Esophagus mucosa (tissue), 1 donor: Measurements from ENCODE around the gene DCK. TPM values are rescaled to one million over a fixed set of nuclear protein-coding genes. Genes with fewer than 3 reads are reported as not detected.
"Not testable (repeated sequence)": the region's sequence is repeated elsewhere in the genome, so short reads cannot be mapped to it uniquely, and the experiment has no call there.

Source experiments
- ATAC-seq: fragments of 200-7000 bp; cut with Tn5 transposase; one replicate; pipeline ENCODE4 v1.9.1; 2020
- total RNA-seq: library from RNA; stranded (reverse); gene quantifications from one replicate; pipeline ENCODE4 v1.2.4, GENCODE V29; 2023
- donor health status: DM: yes; HTN: yes; CAD: no.

DCK gene
- total RNA-seq, 1 donor from 2014 or later, result 9.5 TPM

DNA sequence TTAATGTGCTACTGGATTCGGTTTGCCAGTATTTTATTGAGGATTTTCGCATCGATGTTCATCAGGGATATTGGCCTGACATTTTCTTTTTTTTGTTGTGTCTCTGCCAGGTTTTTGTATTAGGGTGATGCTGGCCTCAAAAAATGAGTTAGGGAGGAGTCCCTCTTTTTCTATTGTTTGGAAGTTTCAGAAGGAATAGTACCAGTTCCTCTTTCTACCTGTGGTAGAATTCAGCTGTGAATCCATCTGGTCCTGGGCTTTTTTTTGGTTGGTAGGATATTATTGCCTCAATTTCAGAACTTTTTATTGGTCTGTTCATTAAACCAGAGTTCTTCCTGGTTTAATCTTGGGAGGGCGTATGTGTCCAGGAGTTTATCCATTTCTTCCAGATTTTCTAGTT, 7.9 kb downstream of the DCK start:
- not testable (repeated sequence) for ATAC-seq

DNA sequence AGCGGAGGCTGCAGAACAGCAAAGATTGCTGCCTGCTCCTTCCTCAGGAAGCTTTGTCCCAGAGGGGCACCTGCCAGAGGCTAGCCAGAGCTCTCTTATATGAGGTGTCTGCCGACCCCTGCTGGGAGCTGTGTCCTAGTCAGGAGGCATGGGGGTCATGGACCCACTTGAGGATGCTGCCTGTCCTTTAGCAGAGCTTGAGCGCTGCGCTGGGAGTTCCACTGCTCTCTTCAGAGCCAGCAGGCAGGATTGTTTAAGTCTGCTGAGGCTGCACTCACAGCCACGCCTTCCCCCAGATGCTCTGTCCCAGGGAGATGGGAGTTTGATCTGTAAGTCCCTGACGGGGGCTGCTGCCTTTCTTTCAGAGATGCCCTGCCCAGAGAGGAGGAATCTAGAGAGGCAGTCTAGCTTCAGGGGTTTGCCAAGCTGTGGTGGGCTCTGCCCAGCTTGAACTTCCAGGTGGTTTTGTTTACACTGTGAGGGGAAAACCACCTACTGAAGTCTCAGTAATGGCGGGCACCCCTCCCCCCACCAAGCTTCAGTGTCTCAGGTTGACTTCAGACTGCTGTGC, 10.9 kb downstream of the DCK start:
- no peak for ATAC-seq

DNA sequence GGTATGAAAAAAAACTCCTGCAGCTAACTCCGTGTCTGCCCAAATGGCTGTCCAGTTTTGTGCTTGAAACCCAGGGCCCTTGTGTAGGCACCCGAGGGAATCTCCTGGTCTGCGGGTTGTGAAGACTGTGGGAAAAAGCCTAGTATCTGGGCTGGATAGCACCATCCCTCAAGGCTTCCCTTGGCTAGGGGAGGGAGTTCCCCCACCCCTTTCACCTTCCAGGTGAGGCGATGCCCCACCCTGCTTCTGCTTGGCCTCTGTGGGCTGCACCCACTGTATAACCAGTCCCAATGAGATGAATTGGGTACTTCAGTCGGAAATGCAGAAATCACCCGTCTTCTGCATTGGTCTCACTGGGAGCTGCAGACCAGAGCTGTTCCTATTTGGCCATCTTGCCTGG, 11.6 kb downstream of the DCK start:
- ATAC-seq, result not testable (repeated sequence)

DNA sequence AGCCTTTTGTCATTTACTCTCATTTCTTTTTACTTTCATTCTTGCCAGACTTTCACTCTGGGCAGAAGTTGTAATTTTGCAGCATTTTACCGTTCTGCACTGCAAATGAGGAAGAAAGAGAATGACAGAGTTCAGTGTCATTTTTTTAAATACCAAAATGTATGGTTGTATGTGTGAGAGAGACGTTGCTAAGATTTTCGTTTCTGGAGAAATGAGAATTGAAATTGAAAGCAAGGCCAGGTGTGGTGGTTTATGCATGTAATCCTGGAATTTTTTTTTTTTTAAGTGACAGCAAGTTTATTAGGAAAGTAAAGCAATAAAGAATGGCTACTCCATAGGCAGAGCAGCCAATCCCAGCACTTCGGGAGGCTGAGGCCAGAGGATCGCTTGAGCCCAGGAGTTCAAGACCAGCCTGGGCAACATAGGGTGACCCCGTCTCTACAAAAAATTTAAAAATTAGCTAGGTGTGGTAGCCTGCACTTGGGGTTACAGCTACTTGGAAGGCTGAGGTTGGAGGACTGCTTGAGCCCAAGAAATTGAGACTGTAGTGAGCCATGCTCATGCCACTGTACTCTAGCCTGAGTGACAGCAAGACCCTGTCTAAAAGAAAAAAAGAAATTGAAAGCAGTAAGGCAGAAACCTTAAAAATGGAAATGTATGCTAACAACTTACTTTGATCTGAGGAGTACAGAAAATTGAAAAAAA, 12.9 kb downstream of the DCK start:
- no peak for ATAC-seq

DNA sequence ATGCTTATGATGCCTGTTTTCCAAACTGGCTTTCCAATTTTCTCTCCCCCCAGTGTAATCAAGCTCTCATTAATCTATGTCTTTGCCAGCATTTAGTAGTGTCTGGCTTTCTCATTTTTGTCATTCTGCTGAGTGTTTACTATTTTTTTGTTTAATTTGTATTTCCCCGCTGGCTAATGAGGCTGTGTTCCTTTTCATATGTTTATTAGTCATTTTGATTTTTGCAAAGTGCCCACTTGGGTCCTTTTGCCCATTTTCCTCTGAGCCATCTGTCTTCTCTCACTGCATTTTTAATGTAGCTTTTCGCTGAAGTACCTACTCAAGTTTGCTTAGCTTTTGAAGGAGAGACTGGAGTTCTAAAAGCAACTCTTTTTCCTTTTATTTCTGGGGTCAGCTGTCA, 14.7 kb downstream of the DCK start:
- no peak for ATAC-seq

DNA sequence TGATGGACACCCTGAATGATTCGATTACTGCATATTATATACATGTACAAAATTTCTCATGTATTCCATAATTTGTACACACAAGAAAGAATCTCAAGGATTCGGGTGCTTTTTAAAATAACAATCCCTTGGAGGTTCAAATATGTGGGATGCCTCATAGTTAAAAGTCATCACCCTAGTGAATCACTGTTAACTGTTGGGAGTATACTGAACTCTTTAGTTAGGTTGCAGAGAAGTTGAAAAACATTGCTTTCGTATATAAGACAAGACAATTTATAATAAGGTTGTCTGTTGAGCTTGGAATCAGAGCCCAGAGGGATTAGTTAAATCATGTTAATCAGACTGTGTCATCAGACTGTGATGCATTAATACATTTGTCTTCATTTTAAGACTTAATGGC, 15.6 kb downstream of the DCK start:
- no peak for ATAC-seq

DNA sequence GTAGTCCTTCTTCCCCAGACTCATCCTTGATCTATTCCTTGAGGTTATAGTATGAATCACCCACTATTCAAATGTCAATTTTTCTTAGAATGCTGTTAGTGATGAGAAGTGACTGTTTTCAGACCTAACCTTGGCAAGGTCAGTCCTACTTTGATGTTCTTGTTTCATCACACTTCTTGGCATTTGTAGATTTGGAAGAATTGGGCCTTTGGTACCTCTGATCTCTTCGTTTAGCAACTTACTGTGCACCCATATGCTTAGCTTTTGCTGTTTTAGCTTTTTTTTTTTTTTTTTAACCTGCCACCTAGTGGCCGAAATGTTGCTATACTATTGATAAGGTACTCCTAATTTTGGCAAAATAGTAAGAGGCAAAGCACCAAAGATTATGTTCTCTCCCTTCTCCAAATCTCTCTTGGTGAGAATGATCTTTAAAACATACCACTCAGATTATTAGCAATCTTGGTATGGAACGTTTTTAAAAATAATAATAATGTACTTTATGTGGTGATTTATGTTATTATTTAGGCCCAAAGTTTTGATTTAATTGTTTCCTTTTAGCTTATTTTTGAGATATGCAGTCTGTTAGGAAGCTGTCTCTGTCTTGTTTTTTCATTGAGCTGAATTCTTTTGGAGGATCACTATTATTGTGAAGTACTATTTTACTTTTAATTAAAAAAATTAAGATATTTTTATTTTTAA, 16.6 kb downstream of the DCK start:
- peak; percentile 46 for ATAC-seq

DNA sequence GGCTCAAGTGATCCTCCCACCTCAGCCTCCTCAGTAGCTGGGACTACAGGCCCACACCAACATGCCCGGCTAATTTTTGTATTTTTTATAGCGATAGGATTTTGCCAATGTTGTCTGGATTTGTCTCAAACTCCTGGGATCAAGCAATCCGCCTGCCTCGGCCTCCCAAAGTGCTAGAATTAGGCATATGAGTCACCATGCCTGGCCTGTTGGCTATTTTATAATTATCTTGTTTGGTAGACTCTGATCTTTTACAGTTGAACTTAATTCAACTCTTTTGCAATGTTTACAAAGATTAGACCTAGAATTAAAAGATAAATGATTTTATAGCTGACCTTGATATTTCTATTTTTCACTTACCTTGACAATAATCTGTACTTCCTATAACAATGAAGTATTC, 18.0 kb downstream of the DCK start:
- no peak for ATAC-seq

DNA sequence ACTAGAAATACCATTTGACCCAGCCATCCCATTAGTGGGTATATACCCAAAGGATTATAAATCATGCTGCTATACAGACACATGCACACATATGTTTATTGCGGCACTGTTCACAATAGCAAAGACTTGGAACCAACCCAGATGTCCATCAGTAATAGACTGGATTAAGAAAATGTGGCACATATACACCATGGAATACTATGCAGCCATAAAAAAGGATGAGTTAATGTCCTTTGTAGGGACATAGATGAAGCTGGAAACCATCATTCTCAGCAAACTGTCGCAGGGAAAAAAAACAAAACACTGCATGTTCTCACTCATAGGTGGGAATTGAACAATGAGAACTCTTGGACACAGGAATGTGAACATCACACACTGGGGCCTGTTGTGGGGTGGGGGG, 23.9 kb downstream of the DCK start:
- not testable (repeated sequence) for ATAC-seq

DNA sequence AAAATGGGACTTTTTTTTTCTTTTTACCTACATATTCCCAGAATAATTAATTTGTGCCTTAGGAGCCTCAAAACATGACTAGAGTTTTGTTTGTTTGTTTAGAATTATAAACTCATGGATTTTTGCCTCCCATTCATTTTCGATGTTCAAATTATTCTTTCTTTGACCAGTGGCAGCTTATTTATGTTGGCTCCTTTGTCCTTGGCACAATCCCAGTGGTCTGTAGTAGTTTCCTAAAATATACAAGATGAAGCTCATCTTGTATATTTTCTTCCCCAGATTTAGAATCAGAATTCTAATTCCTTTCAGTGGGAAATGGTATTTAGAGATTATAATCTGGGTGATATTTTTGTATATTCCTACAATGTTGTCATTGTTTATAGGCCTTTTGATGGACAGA, 27.2 kb downstream of the DCK start:
- ATAC-seq, result no peak

DNA sequence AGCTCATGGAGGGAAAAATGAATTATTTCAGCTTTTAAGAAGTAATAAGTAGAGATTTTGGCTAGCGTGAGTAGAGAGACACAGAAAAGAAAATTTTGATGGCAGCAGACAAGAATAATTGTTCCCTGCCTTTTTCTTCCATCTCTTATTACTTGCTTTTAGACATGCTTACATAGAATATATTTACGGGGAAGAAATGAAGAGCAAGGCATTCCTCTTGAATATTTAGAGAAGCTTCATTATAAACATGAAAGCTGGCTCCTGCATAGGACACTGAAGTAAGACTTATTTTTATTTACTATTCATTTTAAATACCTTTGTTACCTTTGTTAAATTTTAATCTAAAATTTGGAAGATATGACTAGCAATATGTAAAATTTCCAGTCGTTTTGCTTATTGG, 32.2 kb downstream of the DCK start:
- no peak for ATAC-seq

DNA sequence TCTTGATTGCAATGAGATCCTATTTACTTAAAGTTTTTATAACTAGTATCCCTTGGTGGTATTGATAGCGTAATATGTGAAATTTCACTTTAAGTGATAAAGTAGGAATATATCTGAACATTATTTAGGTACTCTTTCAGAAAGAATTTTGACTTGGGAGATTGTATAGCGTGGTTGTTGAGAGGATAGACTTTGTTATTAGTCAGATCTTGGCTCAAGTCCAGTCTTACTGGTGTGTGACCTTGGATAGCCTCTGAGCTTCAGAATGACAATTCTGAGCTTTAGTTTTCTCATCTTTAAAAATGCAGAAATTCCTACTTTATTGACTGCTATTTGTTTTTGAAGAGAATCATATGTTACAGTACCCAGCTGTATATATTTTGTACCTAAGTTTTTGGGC, 32.6 kb downstream of the DCK start:
- ATAC-seq, result peak; percentile 49

DNA sequence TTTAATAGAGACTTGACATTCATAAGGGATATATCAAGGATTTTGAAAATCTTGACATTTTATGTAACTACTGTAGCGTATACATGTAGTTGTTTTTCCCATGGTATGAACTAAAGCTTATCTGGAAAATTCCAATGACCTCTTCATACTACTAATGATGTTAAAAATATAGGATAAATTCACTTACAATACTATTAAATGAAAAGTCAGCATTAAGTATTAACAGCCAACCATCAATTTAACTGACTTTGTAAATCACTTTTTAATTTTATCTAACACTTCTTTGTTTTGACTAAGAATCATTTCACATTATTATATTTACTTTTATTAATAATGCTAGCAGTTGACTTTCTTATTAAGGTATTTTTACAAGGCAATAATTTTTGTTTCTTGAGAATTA, 34.2 kb downstream of the DCK start:
- no peak for ATAC-seq

DNA sequence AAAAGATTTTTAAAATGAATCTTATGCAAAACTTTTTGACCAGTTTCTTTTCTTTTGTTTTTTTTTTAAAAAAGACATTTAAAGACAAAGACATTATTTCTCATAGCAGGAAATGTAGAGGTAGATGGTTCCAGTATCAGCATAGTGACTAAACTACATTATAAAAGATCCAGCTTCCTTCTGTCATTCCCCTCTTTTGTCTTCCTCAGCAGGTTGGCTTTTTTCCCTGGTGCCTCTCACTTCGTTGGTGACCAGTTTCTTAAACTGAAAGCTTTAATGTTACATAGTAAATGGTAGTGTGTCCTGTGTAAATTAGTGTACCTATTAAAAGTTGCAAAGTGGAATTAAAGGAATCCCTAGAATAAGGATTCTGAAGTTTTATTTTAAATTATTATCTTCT, 36.1 kb downstream of the DCK start:
- no peak for ATAC-seq

DNA sequence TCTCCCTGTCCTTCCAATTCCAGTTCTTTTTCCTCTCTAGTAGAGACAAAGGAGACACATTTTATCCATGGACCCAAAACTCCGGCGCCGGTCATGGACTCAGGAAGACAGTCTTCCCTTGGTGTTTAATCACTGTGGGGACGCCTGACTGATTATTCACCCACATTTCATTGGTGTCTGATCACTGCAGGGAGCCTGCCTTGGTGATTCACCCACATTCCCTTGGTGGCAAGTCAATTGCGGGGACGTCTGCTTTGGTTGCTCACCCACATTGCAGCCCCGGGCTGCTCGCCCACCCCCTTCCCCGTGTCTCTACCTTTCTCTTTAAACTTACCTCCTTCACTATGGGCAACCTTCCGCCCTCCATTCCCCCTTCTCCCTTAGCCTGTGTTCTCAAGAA, 38.7 kb downstream of the DCK start:
- not testable (repeated sequence) for ATAC-seq

DNA sequence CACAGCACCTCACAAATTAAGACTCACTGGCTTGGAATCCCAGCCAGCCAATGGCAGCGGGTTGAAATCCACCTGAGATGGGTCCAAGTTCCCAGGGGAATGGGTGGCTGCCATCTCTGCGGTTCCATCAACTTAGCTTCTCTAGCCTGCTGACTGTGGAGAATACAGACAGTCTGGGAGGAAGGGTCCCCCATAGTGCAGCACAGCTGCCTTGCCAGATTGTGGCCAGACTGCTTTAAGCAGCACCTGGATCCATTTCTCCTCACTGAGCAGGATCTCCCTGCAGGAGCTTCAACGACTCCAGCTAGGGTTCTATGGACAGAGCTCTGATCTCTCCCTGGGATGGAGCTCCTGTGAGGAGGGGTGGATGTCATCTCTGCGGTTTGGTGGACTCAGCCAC, 51.8 kb downstream of the DCK start:
- no peak for ATAC-seq

DNA sequence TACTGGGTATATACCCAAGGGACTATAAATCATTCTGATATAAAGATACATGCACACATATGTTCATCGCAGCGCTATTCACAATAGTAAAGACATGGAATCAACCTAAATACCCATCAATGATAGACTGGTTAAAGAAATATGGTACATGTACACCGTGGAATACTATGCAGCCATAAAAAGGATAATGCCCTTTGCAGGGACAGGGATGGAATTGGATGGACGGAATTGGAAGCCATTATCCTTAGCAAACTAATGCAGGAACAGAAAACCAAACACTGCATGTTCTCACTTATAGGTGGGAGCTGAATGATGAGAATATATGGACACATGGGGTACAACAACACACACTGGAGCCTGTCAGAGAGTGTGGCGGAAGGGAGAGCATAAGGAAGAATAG, 55.9 kb downstream of the DCK start:
- ATAC-seq, result no peak

DNA sequence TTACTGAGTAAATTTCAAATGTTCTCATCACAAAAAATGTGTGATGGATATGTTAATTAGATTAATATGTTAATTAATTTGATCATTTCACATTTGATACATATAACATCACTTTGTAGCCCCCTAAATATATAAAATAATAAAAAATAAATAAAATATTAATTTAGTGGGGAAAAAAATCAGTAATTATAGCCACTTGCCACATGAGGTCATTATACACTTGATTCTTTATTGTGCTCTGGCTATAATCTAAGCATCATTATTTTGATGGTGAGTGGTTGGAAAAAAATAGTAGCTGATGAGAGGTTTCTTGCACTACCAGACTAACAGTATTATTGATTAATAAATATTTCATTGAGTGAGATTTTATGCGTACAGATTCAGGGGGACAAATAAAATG, 57.4 kb downstream of the DCK start:
- ATAC-seq, result no peak

DNA sequence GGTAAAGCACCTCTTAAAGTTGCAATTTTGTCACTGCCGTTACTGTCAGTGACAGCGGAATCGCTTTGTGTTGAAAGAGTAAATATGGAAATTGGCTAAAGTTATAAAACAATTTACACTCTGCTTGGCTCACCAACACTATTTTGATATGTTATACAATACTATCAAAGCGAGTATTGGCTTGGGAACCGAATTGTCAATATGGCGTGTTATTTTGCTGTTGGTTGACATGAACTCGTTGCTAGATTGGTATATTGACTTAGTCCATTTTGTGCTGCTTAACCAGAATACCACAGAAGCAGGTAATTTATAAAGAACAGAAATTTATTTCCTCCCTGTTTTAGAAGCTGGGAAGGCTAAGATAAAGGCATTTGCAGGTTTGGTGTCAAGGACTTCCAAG, 58.6 kb downstream of the DCK start:
- ATAC-seq, result no peak

DNA sequence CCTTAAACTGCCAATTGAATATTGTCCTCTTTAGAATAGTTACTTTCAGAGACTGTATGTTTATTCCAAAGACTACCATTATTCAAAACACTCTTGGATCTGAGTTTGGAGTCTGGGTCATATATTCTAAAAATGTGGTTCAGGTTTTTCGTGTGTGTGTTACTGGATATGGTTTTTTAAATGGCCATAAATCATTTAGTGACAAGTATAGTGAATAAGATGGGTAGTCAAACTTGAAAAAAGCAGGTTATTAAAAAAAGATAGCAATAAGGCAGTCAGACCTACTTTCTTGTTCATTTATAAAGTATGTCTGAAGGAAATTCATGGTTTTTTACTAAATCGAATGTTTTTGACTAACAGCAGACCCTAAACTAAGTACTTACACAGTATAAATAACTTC, 59.3 kb downstream of the DCK start:
- ATAC-seq, result no peak

DNA sequence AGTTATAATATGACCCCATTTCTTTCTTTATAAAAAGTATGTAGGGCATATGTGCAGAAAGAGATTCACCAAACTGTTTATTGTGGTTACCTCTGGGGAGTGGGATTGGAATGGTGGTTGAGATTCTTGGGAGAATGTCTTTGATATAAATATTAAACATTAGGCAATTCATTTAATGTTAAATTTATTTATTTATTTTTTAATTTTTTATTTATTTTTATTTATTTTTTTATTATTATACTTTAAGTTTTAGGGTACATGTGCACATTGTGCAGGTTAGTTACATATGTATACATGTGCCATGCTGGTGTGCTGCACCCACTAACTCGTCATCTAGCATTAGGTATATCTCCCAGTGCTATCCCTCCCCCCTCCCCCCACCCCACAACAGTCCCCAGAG, 60.2 kb downstream of the DCK start:
- not testable (repeated sequence) for ATAC-seq

DNA sequence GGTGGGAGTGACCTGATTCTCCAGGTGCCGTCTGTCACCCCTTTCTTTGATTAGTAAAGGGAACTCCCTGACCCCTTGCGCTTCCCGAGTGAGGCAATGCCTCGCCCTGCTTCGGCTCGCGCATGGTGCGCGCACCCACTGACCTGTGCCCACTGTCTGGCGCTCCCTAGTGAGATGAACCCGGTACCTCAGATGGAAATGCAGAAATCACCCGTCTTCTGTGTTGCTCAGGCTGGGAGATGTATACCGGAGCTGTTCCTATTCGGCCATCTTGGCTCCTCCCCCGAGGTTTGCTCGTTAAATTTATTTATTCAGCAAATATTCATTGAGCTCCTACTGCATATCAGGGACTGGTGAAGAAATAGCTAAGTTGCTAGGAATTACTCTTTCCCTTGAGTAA, 66.1 kb downstream of the DCK start:
- not testable (repeated sequence) for ATAC-seq

DNA sequence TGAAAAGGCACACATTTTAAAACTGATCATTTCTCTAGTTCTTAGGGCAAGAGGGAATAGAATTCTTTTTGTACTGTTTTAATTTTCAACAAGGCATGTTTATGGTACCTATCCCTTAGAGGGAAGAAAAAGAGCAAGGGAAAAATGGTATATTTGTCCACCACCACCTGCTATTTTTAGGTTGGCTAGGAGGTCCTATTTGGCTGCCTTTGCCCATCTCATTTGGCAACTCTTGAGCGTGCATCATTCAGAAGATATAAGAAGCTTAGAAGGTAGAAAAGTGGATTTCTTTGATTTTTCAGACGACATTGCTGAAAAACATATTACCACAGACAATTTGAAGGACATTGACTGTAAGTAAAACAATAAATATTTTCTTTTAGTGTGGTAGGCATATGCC, 69.0 kb downstream of the DCK start:
- no peak for ATAC-seq

DNA sequence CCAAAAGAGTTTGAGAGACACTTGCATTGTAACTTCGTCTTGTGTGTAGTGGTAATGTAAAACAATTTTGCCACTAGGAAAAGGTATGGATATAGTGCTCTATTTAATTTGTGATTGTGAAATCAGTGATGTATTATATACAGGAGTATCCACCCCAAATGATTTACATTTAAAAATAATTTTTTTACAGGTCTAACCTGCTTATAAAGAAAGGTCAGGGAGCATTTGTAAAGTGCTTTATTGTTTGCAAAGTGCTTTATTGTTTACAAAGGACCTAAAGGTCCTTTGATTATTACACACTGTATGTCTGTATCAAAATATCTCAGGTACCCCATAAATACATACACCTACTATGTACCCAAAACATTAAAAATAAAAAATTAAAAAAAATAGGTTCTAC, 70.3 kb downstream of the DCK start:
- ATAC-seq, result no peak
